Progenitor cell of endocrine pancreas (in vitro differentiated cells): ENCODE results near the gene MRI1. TPM values are rescaled to one million over a fixed set of nuclear protein-coding genes. Genes with fewer than 3 reads are reported as not detected.

Source experiments
- DNase-seq: peaks from one replicate; pipeline ENCODE4 v3.0.0; 2021; ENCODE audit warnings: low spot score; ENCODE audit not compliant: unreplicated experiment
- H3K27ac Mint-ChIP-seq: 2 replicates; pipeline ENCODE4 v1.8.0; 2021; ENCODE audit warnings: mild to moderate bottlenecking, moderate library complexity, mixed read lengths
- H3K27me3 Mint-ChIP-seq: 2 replicates; pipeline ENCODE4 v1.8.0; 2021; ENCODE audit warnings: mixed read lengths
- H3K36me3 Mint-ChIP-seq: 2 replicates; pipeline ENCODE4 v1.8.0; 2022; ENCODE audit warnings: mixed read lengths; ENCODE audit not compliant: insufficient read depth
- H3K4me1 Mint-ChIP-seq: 2 replicates; pipeline ENCODE4 v1.8.0; 2021; ENCODE audit warnings: low read depth, mixed read lengths
- H3K4me3 Mint-ChIP-seq: 2 replicates; pipeline ENCODE4 v1.8.0; 2021; ENCODE audit warnings: low read depth, mild to moderate bottlenecking, moderate library complexity, mixed read lengths
- H3K9me3 Mint-ChIP-seq: 2 replicates; pipeline ENCODE4 v1.8.0; 2021; ENCODE audit warnings: low read depth, mixed read lengths
- CTCF ChIP-seq: fragments of 200-600 bp; sonication (generic); IDR thresholded peaks from one replicate; pipeline ENCODE4 v1.5.0; 2021; ENCODE audit warnings: antibody characterized with exemption, mild to moderate bottlenecking; ENCODE audit not compliant: unreplicated experiment
- total RNA-seq: library from RNA; stranded (reverse); gene quantifications from 2 replicates; pipeline ENCODE4 v1.2.1, GENCODE V29; 2021

The MRI1 gene
- total RNA-seq, 1 donor from 2014 or later: 23.0 TPM

GRCh38 chr19:13794757-13795589, 30.7 kb downstream of the MRI1 start, which contains the start of gene ZSWIM4:
TSS of gene ZSWIM4 (plus strand) at chr19:13795443. CDS start at chr19:13795649, 206 bp downstream.
- Mint-ChIP-seq H3K4me1 (peaks cover 11% of the 10 kb centered on the region), H3K27me3 (no peaks in the 10 kb centered on the region), H3K36me3 (peaks cover 1% of the 10 kb centered on the region), H3K9me3 (no peaks in the 10 kb centered on the region), H3K4me3 (peak within 1 kb of the TSS; percentile 96), H3K27ac (peak within 1 kb of the TSS; percentile 99)
- TF ChIP-seq CTCF: no peak
- peak; percentile 96 for DNase-seq

DNA sequence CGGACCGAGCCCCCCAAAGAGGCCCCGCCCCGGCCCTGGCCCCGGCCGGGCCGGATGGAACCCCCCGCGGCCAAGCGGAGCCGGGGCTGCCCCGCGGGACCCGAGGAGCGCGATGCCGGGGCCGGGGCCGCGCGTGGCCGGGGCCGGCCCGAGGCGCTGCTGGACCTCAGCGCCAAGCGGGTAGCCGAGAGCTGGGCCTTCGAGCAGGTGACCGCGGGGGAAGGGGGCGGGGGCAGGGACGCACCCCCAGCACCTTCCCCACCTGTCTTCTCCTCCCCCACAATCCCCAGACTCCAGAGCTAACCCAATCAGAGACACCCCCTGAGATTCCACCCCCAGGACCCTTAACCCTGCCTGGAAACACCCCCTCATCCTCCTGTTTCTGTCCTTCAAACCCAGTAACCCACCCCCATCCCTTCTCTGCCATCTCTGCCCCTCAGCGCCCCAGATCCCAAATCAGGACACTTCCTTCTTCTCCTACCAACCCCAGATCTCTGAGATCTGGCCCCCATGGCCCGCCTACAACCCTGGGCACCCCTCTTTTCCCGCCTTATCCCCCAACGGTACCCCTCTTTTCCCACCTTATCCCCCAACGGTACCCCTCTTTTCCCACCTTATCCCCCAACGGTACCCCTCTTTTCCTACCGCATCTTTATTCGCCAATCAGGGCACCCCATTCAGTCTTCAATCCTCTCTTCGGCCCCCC, 31.4 kb downstream of the MRI1 start:
- TF ChIP-seq CTCF: no peak
- H3K36me3 Mint-ChIP-seq: peaks cover 3% of the 10 kb centered on the region
- H3K27me3 Mint-ChIP-seq: no peaks in the 10 kb centered on the region
- peaks cover 11% of the 10 kb centered on the region for H3K4me1 Mint-ChIP-seq
- no peaks in the 10 kb centered on the region for H3K9me3 Mint-ChIP-seq
- peak overlapping the region; percentile 94 for H3K27ac Mint-ChIP-seq
- peak overlapping the region; percentile 96 for H3K4me3 Mint-ChIP-seq
- DNase-seq: no peak

- H3K9me3 Mint-ChIP-seq: no peaks in the 10 kb centered on the region
- peak overlapping the region; percentile 84 for H3K4me3 Mint-ChIP-seq
- H3K4me1 Mint-ChIP-seq: peaks cover 11% of the 10 kb centered on the region
- TF ChIP-seq CTCF: no peak
- H3K36me3 Mint-ChIP-seq: peaks cover 10% of the 10 kb centered on the region
- H3K27ac Mint-ChIP-seq: peak overlapping the region; percentile 94
- no peak for DNase-seq
- no peaks in the 10 kb centered on the region for H3K27me3 Mint-ChIP-seq
These were observed 32.2 kb downstream of the MRI1 start for GRCh38 chr19:13796301-13797057.

GRCh38 chr19:13797058-13797440, 32.7 kb downstream of the MRI1 start:
- Mint-ChIP-seq H3K36me3 (peaks cover 10% of the 10 kb centered on the region), H3K4me1 (peaks cover 11% of the 10 kb centered on the region), H3K27ac (peak overlapping the region; percentile 94), H3K9me3 (no peaks in the 10 kb centered on the region), H3K27me3 (no peaks in the 10 kb centered on the region), H3K4me3 (peak overlapping the region; percentile 84)
- TF ChIP-seq CTCF: no peak
- no peak for DNase-seq

- no peak for DNase-seq
- no peak for TF ChIP-seq CTCF
- Mint-ChIP-seq H3K36me3 (peaks cover 12% of the 10 kb centered on the region), H3K27me3 (no peaks in the 10 kb centered on the region), H3K9me3 (no peaks in the 10 kb centered on the region), H3K4me3 (peak overlapping the region; percentile 14), H3K4me1 (peaks cover 11% of the 10 kb centered on the region), H3K27ac (peak overlapping the region; percentile 74)
These were observed 33.5 kb downstream of the MRI1 start for GRCh38 chr19:13797870-13798269.
